Spleen (tissue), 7 donors: ENCODE data around the gene AHDC1.

Source experiments
- POLR2AphosphoS5 ChIP-seq, 3 donors: sonication (generic); formaldehyde crosslinking; IDR thresholded peaks; one replicate each; pipeline ENCODE4 v1.5.1; 2017; ENCODE audit warnings: antibody characterized with exemption in 3 of 3
- TF ChIP-seq, protein P1 (sequence below), 11 experiments: fragments of 200-600 bp in 7 of 11; fragments of 450-650 bp in 4 of 11; sonication (generic) in 4 of 11; IDR thresholded peaks in 8 of 11; conservative IDR thresholded peaks in 3 of 11; 1 replicate in 7 of 11; 2 replicates in 4 of 11; pipeline versions ENCODE4 v1.4.0 to v1.8.0; 2016 to 2021; ENCODE audit warnings: antibody characterized with exemption in 11 of 11, inconsistent platforms in 4 of 11, mild to moderate bottlenecking in 1 of 11
- donor health status: DM: no; HTN: no; CAD: no; lungs with moderate emphysema.
- donor health status: DM: no; HTN: no; CAD: no.
- donor health status: DM: no; HTN: no; CAD: no.

DNA sequence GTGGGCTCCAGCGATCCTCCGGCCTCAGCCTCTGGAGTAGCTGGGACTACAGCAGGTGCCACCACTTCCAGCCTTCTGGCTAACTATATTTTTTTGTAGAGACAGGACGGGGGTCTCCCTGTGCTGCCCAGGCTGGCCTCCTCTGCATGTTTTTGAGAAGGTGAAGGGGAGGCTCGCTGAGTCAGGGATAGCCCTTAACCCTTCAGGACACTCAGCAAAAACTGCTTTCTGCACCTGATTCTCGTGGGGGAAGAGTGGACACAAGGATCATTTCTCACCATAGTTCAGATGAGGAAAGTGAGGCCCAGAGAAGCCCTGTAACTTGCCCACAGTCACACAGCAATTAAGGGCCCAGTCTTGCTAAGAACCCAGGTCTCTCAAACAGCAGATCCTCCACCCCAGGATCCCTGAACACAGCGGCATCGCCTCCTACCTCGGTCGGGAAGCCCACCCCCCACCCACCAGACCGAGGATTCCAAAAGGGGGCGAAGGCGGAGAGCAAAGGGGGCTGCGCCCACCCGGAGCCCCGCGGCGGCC, 29.8 kb upstream of the AHDC1 start:
- TF ChIP-seq, protein P1, sequence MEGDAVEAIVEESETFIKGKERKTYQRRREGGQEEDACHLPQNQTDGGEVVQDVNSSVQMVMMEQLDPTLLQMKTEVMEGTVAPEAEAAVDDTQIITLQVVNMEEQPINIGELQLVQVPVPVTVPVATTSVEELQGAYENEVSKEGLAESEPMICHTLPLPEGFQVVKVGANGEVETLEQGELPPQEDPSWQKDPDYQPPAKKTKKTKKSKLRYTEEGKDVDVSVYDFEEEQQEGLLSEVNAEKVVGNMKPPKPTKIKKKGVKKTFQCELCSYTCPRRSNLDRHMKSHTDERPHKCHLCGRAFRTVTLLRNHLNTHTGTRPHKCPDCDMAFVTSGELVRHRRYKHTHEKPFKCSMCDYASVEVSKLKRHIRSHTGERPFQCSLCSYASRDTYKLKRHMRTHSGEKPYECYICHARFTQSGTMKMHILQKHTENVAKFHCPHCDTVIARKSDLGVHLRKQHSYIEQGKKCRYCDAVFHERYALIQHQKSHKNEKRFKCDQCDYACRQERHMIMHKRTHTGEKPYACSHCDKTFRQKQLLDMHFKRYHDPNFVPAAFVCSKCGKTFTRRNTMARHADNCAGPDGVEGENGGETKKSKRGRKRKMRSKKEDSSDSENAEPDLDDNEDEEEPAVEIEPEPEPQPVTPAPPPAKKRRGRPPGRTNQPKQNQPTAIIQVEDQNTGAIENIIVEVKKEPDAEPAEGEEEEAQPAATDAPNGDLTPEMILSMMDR (IDR thresholded peaks at IDR 0.05 in 8 of 11, conservative IDR thresholded peaks at IDR 0.05 in 3 of 11): no peak
- TF ChIP-seq POLR2AphosphoS5 (IDR thresholded peaks at IDR 0.05): no peak
